ENCODE measurements around the gene KLHL1. TPM values are rescaled to one million over a fixed set of nuclear protein-coding genes. Genes with fewer than 3 reads are reported as not detected.

The KLHL1 gene
- total RNA-seq, 3 donors from 2014 or later (not counting 1 experiment from before 2014, with no cell fraction given), result not detected

DNA sequence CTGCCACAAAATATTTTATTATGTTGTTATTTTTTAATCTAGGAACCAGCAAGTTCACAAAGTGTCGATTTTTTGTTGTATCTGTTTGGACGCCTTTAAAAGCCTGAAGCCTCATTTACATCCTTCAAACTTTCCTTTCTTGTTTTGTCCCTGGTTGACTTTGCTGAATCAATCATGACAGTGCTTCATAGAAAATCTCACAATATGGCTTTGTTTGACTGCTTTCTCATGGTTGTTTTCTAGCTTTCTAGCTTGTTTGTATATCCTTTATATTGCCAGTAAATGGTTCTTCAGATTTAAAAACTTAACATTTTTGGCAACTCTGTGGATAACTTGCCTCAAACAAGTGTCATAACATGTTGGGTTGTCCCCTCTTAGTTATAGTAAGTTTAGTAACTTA is 84.7 kb downstream of the KLHL1 start:
- WGBS (ENCODE audit: insufficient coverage), result 97% methylated on average over 2 of the region's 2 CpGs
- H3K9me3 Mint-ChIP-seq, result peaks cover 19 to 35% of the 10 kb centered on the region in 2 donors
- intact Hi-C loops (cut with micrococcal nuclease), result no loop called here
- Histone ChIP-seq H3K4me1 (ENCODE audit: control insufficient read depth, insufficient read depth, low read length) (no peaks in the 10 kb centered on the region), H3K36me3 (ENCODE audit: control insufficient read depth, insufficient read depth, low read length) (no peaks in the 10 kb centered on the region), H3K4me3 (ENCODE audit: low read length) (no peak overlapping the region), H3K27me3 (ENCODE audit: control insufficient read depth, insufficient read depth, low read length) (no peaks in the 10 kb centered on the region), H3K9me3 (ENCODE audit: control insufficient read depth, insufficient read depth, low read length) (no peaks in the 10 kb centered on the region), H3K27ac (ENCODE audit: low read length) (no peak overlapping the region)
- ATAC-seq, result no peak
- no peak overlapping the region for H3K27ac Mint-ChIP-seq
- no peak for DNase-seq
- no peaks in the 10 kb centered on the region for H3K27me3 Mint-ChIP-seq (ENCODE audit: low read depth in 2 of 2)
- no peaks in the 10 kb centered on the region for H3K4me1 Mint-ChIP-seq
- no peak for TF ChIP-seq CTCF (IDR thresholded peaks at IDR 0.05)
- H3K4me3 Mint-ChIP-seq, result no peak overlapping the region
- peaks cover 4% of the 10 kb centered on the region for H3K36me3 Mint-ChIP-seq

DNA sequence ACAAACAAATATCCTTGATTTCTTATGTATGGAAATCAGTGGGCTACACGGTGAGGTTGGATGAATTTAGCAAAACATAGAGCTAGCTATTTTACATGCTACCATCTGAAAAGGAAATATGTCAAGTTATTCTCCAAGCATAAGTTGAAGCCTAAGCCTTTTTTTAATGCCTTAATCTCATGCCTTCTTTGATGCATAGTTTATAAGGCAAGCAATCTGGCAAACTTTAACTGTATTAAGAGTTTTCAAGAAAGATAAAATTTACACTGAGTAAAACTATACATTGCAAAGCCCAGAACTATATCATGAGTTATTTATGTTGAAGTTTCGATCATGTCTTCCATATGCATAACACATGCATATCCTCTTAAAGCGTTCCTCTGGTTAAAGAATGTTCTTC is 85.6 kb downstream of the KLHL1 start:
- Histone ChIP-seq H3K27ac (ENCODE audit: low read length) (no peak overlapping the region), H3K4me3 (ENCODE audit: low read length) (no peak overlapping the region), H3K9me3 (ENCODE audit: control insufficient read depth, insufficient read depth, low read length) (no peaks in the 10 kb centered on the region), H3K4me1 (ENCODE audit: control insufficient read depth, insufficient read depth, low read length) (no peaks in the 10 kb centered on the region), H3K36me3 (ENCODE audit: control insufficient read depth, insufficient read depth, low read length) (no peaks in the 10 kb centered on the region), H3K27me3 (ENCODE audit: control insufficient read depth, insufficient read depth, low read length) (no peaks in the 10 kb centered on the region)
- no peak overlapping the region for H3K27ac Mint-ChIP-seq
- H3K4me3 Mint-ChIP-seq, result no peak overlapping the region
- H3K27me3 Mint-ChIP-seq (ENCODE audit: low read depth in 2 of 2), result no peaks in the 10 kb centered on the region
- intact Hi-C loops (cut with micrococcal nuclease), result no loop called here
- peaks cover 4% of the 10 kb centered on the region for H3K36me3 Mint-ChIP-seq
- ATAC-seq (no peak), DNase-seq (no peak)
- 92% methylated on average over 2 of the region's 3 CpGs for WGBS (ENCODE audit: insufficient coverage)
- peaks cover 19 to 34% of the 10 kb centered on the region in 2 donors for H3K9me3 Mint-ChIP-seq
- no peak for TF ChIP-seq CTCF (IDR thresholded peaks at IDR 0.05)
- no peaks in the 10 kb centered on the region for H3K4me1 Mint-ChIP-seq

GRCh38 chr13:70016116-70016515 is 92.1 kb downstream of the KLHL1 start:
- WGBS (ENCODE audit: insufficient coverage), result 81% methylated on average over 3 of the region's 3 CpGs
- Mint-ChIP-seq H3K27ac (no peak overlapping the region), H3K4me1 (no peaks in the 10 kb centered on the region), H3K36me3 (no peaks in the 10 kb centered on the region), H3K9me3 (peaks cover 17 to 21% of the 10 kb centered on the region in 2 donors), H3K4me3 (no peak overlapping the region), H3K27me3 (ENCODE audit: low read depth in 2 of 2) (no peaks in the 10 kb centered on the region)
- no peak for TF ChIP-seq CTCF (IDR thresholded peaks at IDR 0.05)
- ATAC-seq, result no peak
- Histone ChIP-seq H3K27me3 (ENCODE audit: control insufficient read depth, insufficient read depth, low read length) (no peaks in the 10 kb centered on the region), H3K27ac (ENCODE audit: low read length) (no peak overlapping the region), H3K4me3 (ENCODE audit: low read length) (no peak overlapping the region), H3K9me3 (ENCODE audit: control insufficient read depth, insufficient read depth, low read length) (peaks cover 13% of the 10 kb centered on the region), H3K4me1 (ENCODE audit: control insufficient read depth, insufficient read depth, low read length) (no peaks in the 10 kb centered on the region), H3K36me3 (ENCODE audit: control insufficient read depth, insufficient read depth, low read length) (no peaks in the 10 kb centered on the region)
- no peak for DNase-seq
- intact Hi-C loops (cut with micrococcal nuclease), result no loop called here

DNA sequence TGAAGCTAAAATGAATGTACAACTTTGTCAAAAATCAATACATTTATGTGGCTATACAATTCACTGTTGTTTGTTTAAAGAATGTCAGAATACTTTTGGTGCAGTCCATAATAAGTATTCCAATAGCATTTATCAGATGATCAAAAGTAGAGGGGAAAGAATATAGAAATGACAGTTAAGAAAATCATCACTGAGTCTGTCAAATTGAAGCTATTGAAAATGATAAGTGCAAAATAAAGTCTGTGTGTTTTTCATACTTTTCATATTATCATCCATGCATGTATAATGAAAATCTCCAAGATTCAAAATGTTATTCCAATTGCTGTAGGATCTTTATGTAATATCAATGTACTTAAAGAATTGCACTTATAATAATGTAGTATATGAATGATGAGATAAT is 93.9 kb downstream of the KLHL1 start:
- TF ChIP-seq CTCF (IDR thresholded peaks at IDR 0.05), result no peak
- no peak overlapping the region for H3K27ac Mint-ChIP-seq
- Histone ChIP-seq H3K27me3 (ENCODE audit: control insufficient read depth, insufficient read depth, low read length) (no peaks in the 10 kb centered on the region), H3K36me3 (ENCODE audit: control insufficient read depth, insufficient read depth, low read length) (no peaks in the 10 kb centered on the region), H3K4me1 (ENCODE audit: control insufficient read depth, insufficient read depth, low read length) (no peaks in the 10 kb centered on the region), H3K9me3 (ENCODE audit: control insufficient read depth, insufficient read depth, low read length) (peaks cover 13% of the 10 kb centered on the region), H3K27ac (ENCODE audit: low read length) (no peak overlapping the region), H3K4me3 (ENCODE audit: low read length) (no peak overlapping the region)
- intact Hi-C loops (cut with micrococcal nuclease), result no loop called here
- peaks cover 19 to 25% of the 10 kb centered on the region in 2 donors for H3K9me3 Mint-ChIP-seq
- ATAC-seq, result no peak
- H3K4me1 Mint-ChIP-seq, result no peaks in the 10 kb centered on the region
- DNase-seq, result no peak
- H3K27me3 Mint-ChIP-seq (ENCODE audit: low read depth in 2 of 2), result no peaks in the 10 kb centered on the region
- H3K4me3 Mint-ChIP-seq, result no peak overlapping the region
- peaks cover 11% of the 10 kb centered on the region for H3K36me3 Mint-ChIP-seq

Data from natural killer cell (primary cell).